CD4-positive, alpha-beta T cell treated with Interleukin-10 for 1 hour (primary cell): ENCODE data around the gene ETNK2.

Source experiments
- DNase-seq: peaks from one replicate; pipeline ENCODE4 v3.0.0-alpha.2; 2020

Gene ETNK2, protein sequence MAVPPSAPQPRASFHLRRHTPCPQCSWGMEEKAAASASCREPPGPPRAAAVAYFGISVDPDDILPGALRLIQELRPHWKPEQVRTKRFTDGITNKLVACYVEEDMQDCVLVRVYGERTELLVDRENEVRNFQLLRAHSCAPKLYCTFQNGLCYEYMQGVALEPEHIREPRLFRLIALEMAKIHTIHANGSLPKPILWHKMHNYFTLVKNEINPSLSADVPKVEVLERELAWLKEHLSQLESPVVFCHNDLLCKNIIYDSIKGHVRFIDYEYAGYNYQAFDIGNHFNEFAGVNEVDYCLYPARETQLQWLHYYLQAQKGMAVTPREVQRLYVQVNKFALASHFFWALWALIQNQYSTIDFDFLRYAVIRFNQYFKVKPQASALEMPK

DNA sequence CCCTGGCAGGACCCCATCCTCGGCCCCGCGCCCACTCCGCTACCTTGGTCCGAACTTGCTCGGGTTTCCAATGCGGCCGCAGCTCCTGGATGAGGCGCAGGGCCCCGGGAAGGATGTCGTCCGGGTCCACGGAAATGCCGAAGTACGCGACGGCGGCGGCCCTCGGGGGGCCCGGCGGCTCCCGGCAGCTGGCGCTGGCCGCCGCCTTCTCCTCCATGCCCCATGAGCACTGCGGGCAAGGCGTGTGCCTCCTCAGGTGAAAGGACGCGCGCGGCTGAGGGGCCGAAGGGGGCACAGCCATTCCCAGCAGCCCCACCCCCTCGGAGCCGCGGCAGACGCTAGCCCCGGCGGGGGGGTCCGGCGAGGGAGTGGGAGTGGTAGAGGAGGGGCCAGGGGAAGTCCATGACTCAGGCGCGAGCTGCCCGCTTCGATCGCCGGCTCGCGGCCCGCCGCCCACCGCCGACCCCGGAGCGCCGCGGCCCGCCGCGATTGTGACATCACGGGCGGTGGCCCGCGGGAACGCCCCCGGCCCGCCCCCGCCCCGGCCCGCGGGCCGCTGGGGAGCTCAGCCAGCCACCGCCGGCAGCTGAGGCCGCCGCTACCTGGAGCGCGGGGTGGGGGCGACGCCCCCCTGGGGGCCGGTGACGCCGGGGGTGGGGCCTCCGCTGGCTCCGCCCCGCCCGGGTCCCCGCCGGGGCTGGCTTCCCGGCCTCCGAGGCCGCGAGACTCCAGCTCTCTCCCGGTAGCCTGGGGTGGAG is at the start of gene ETNK2:
TSS of gene ETNK2 (minus strand) at position 493 of the 758 bp plus-strand sequence. CDS start at position 301, 192 bp downstream.
- peak; percentile 70 for DNase-seq

DNA sequence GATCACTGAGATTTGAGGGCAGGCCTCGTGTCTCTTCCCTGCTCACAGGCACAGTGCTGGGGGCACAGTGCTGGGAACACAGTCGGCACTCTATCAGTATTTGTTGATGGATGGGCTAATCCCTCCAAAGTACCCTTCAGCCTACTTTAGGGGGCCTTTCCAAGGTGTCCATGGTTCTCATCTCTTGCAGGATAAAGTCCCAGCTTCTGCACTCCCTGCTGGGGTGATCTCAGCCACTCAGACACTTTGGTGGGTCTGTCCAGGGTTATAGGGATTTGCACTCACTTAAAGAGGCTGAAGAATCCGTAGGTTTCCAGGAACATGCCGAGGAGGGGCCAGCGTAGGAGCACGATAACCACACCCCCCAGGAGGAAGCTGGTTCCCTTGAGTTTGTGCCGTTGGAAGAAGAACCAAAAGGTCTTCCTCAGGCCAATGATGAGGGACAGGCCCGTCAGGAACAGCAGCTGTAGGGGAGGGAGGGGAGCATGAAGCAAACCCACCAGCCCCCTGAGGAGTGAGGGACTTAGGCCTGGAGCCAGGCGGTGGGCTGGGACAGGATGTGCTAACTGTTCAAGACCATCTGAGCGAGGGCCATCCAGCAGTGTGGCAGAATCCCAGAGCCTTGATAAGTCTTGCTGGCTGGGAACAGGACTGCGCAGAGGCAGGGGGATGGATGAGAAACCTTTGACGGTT is 49.6 kb upstream of the ETNK2 start:
- DNase-seq = no peak

- DNase-seq = no peak
Observed at GRCh38 chr1:204199579-204199978, 47.7 kb upstream of the ETNK2 start.

DNA sequence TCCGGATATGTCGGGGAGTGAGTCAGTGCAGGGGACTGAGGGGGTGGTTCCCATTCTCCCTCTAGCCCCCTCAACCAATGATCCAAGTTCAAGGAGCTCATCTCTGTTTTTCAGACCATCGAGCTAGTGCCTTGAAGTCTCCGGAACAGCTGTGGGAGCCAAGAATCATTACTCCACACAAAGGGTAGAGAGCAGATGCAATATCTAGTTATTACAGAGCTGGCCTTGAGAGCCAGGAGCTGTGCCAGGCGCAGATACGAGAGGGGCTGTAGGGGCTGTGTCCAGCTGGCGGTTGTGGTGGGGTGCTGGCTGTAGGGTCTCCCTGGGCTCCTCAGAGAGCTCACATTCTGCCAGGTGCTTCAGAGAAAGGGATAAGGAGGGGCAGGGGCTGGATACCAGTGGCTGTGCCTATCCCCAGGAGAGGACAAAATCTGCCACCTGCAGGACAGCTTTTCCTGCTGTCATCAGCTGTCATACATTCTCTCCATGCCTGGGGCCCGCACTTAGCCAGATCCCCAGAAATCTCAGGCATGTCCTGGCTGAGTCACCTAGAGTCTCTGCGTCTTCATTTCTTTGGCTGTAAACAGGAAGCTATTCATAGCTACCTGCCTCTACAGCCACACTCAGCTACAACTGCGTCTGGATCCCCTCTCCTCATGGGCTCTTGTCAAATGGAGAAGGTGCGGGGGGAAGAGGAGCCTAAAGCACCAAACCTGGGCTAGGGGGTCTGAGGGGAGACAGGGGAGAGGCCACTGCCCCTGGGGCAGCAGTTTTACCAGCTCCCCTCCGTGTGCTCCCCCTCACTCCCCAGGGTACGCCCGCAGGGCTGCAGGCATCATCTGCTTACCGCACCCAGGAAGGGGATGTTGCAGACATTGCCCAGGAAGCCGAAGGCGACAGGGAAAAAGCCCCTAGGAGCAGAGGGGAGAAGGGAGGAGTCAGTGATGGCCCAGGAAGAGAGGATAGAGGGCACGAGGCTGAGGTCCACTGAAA is 46.8 kb upstream of the ETNK2 start:
- no peak for DNase-seq

DNA sequence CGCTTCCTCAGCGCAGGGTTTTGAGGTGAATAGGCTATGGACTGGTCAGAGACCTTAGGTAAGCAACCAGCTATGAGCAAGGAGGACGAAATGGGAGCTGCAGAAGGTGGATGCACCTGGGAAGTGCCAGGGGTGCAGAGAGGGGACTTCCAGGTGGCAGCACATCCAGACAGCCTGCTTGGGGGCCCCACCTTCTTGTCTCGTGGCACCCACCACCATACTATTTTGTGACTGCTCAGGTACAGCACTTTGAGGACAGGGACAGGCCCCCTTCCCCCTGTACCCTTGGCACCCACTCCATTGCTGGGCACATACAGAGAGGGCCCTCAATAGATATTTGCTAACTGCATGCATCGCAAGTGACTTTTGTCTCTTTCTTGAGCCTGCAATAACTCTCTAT is 45.2 kb upstream of the ETNK2 start:
- no peak for DNase-seq

DNA sequence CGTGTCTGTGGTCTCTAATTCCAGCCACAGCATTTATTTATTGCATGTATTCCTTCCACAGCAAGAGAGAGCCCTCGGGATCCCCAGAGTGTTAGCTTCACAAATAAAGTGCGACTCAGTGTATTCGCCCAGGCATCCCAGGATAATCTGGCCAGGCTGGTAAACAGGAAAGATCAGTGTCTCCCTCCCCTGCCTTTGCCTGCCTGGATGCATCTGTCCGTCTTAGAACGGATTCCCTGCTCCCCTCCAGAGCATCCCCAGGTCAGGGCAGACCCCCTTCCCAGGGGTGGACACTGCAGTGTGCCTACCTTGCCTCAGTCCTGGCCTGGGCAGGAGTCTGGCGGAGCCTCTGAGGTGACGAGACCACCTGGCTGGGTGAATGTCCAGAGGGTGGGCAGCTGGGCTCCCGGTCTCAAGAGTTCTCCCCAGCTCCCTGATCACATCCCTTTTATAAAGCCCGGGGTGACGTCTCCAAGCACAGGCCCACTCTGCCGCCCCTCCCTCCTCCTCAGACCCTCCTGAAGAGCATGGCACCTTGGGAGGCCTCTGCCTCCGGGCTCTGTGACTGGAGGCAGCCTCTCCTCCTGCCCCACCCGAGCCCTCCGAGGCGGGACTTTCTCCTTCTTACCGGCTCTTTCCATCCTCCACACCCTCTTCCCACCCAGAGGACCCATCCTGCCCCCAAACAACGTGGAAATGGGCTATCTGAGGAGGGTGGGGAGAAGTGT is 44.4 kb upstream of the ETNK2 start, which contains the start of gene KISS1:
TSS of gene KISS1 (minus strand) at position 424 of the 728 bp plus-strand sequence. CDS start 3,615 bp downstream, outside the sequence.
- no peak for DNase-seq

GRCh38 chr1:204194771-204195170 is 42.9 kb upstream of the ETNK2 start:
- no peak for DNase-seq

GRCh38 chr1:204194080-204194479 is 42.2 kb upstream of the ETNK2 start:
- DNase-seq = no peak

GRCh38 chr1:204192589-204193352 is 40.9 kb upstream of the ETNK2 start:
- DNase-seq = no peak

DNA sequence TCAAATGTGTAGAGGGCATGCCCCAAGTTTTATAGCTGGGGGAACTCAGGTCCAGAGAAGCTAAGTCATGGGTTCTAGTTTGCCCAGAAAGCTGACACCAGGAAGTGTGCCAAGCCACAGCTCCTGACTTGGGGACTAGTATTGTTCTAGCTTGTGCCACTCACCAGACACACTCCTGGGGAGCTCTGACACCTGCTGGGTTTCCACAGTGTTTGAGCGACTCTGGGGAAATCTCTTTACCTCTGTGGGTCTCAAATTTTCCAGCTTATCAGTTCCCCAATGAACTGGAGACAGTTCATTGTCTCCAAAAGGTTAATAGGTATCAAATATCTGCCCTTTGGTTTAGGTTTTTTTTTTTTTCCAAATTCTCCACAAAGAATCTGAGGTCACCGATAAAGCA is 40.2 kb upstream of the ETNK2 start:
- no peak for DNase-seq

DNA sequence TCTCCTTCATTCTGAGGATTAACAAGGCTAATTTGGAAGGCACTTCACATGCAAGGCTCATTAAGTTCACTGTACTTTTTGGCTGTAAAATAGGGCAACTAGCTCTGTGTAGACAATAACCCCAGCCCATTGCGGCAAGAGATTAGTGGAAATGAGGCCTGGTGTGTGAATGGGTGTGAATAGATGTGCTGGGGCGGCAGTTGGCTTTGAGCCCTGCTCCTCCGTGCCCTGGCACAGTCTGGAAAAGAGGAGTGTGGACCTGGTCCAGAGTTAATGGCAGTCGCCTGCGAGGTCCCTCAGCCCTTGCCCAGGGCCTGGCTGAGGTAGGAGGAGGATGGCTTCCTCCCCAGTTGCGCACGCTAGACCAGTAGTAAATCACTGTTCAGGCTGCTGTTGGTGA is 39.6 kb upstream of the ETNK2 start:
- DNase-seq = no peak

- DNase-seq = no peak
Observed at GRCh38 chr1:204190212-204191211, 38.7 kb upstream of the ETNK2 start.

GRCh38 chr1:204188959-204189639 is 37.3 kb upstream of the ETNK2 start:
- DNase-seq = no peak

DNA sequence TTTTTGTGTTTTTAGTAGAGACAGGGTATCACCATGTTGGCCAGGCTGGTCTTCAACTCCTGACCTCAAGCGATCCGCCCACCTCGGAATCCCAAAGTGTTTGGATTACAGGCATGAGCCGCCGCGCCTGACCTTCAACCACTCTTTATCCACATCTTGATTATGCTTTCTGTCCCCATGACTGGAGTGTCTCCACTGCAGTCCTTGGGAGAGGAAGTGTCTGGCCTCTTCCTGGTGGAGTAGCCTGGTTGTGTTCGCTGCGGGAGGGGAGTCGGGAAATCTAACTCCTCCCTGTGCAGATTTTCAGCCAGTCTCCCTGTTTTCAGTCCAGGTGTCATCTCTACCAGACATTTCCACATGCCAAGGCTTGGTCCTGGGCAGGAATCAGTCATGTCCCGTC is 34.8 kb upstream of the ETNK2 start:
- no peak for DNase-seq

DNA sequence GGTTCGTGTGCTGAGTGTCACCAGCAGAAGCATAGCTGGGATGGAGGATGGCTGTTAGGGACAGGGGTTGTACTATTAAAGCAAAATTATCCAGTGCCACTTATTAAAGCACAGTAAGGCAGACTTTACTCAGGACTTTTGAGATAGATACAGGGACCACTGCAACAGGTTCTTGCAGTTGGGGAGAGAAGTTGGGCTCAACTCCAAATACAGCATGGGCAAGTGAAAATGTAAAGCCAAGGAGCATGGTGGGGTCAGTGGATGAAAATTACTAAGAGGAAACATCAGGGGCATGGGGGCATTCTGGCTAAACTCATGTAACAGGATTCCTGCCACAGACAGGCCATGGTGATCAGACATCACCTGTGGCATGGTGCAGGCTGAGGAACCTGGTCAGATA is 29.3 kb upstream of the ETNK2 start:
- DNase-seq = no peak

GRCh38 chr1:204180133-204180532 is 28.3 kb upstream of the ETNK2 start:
- no peak for DNase-seq

GRCh38 chr1:204178487-204179281 is 26.8 kb upstream of the ETNK2 start:
- no peak for DNase-seq

DNA sequence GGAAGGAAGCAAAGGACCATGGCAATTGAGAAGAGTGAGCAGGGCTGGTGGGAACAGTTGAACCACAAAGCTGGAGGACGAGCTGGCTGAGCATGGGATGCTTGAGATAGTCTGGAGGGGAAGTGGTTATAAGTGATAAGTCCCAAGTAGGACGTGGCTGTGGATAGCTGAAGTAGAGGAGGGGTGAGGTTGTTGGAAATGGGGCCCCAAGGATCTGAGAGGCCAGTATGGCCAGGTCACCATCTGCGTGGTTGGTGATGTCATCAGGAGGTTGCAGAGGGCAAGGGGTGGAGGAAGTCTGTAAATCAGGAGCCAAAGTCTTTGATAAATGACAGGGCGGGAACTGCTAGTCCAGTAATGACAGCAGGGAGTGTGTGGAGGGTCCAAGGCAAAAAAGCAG is 25.3 kb upstream of the ETNK2 start:
- no peak for DNase-seq
